HG03469 (cell line): Measurements from ENCODE around the gene FAM186B.

Source experiments
- ATAC-seq: cut with Tn5 transposase; IDR thresholded peaks from one replicate; pipeline ENCODE4 v1.9.1; 2021; ENCODE audit warnings: mild to moderate bottlenecking, moderate library complexity, moderate number of reproducible peaks; ENCODE audit not compliant: unreplicated experiment

The FAM186B gene

GRCh38 chr12:49554266-49554665 is 51.2 kb downstream of the FAM186B start:
- no peak for ATAC-seq

DNA sequence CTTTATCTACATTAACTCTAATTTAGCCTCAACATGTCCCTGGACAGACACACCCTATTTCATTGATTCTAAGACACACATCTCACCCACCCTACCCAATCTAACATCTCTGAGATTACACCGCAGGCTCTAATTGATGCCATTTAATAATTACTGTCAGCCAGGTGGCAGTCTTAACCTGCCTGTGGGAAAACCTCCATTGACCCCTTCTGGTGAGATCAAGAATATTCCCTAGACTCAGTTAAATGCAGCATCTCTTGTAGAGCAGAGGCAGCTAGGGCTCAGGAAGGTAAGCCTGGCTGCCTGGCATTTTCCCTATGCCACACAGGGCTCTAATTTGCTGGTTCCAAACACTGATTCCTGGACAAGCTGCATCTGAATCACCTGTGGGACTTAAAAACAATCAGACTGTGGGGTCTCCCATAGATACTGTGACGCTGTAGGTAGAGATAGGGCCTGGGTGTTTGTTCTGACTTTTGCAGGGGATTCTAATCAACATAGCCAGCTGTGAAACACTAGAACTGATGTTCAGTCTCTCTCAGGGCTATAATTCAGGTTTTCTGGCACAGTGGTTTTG is 51.8 kb downstream of the FAM186B start:
- no peak for ATAC-seq

GRCh38 chr12:49552899-49553298 is 52.5 kb downstream of the FAM186B start:
- ATAC-seq = no peak

DNA sequence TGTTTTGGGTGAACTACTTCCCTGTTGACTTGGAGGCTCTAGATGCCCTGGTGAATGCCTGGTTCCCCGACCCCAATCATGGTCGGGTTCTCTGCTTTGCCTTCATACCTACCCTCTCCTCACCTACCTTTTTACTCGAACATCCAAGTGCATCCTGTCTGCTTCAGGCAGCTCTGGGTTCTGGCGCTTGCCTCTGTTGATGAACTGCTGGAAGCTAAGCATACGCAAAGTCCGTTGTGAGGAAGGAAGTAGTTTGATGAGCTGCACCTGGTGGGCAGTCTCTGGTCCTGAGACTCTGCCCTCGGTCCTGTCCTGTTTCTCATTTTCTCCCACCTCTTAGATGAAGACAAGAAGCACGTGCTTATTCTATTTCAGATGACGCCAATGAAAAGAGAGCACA is 53.0 kb downstream of the FAM186B start:
- no peak for ATAC-seq

GRCh38 chr12:49552014-49552413 is 53.4 kb downstream of the FAM186B start:
- ATAC-seq = no peak

- ATAC-seq = no peak
Observed at GRCh38 chr12:49550693-49551252, 54.7 kb downstream of the FAM186B start.

- no peak for ATAC-seq
Observed at GRCh38 chr12:49549735-49550692, 55.4 kb downstream of the FAM186B start.

GRCh38 chr12:49548822-49549648 is 56.4 kb downstream of the FAM186B start:
- ATAC-seq = no peak

DNA sequence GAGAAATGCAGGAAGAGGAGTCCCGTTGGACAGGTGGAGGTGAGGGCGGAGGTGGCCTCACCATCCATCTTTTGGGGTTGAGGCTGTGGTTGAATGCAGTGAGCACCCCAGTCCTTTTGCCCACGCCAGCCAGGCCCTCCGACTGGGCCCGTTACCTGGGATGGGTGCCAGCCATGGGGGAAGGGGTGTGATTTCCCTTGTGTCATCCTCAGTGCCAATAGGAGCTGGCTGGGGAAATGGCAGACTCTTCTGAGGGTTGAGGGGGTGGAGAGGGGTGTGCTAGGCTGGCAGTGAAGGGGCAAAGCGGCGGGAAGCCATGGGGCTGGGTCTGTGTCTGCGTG is 57.0 kb downstream of the FAM186B start:
- ATAC-seq = no peak

DNA sequence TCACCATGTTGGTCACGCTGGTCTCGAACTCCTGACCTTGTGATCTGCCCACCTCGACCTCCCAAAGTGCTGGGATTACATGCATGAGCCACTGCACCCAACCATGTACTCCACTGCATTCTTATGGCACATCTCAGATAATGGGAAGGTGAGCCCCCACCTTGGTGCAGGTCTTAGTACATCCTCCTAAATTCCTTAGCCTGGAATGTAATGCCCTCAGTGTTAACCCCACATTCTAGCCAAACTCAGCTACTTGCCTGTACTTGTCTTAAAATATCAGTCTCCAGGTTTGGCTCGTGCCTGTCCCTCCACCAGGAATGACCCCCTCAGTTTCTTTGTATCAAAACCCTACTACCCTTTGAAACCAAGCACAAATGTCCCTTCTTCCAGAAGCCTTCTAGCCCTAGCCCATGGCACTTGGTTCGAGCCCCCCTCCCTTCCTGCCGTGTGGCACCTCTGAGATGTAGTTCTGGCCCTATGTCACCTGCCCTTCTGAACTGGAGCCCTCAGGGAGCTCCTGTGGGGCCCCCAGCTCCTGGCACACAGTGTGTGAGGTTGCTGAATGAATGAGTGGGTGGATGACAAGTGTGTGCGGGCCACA is 58.2 kb downstream of the FAM186B start:
- ATAC-seq = no peak

DNA sequence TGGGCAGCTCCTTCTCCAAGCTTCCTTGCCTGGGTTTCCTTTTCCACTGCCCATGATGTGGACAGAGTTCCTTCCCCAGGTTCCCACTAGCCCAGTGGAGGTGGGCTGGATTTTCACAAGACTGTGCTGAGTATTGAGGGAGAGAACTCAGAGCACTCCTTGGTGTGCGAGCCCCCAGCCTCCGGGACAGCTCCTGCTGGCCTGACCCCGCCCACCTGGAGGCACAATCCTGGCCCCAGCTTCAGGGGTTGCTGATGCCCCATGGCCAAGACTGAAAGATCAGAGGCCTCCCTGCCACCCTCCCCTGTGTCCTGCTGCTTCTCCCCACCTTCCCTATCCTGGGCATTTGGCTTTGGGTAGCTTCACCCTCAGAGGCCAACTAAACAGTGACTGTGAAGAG is 59.0 kb downstream of the FAM186B start:
- ATAC-seq = no peak

DNA sequence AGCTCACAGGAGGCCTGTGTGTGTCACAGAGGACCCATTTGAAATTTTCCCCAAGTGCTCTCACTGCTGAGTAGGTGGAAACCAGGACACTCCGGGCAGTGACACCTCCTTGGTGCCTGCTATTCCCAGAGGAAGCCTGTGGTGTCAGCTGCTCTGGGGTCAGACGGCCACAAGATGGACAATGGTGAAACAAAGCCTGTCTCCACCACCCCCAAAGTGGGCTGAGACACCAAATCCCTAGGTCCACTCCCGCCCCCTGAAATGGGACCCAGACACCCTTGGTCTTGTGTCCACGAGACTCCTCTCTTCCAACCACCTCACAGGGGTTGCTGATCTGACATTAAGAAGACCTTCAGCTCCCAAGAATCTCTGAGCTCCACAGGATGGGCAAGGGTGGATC is 59.6 kb downstream of the FAM186B start:
- ATAC-seq = no peak

DNA sequence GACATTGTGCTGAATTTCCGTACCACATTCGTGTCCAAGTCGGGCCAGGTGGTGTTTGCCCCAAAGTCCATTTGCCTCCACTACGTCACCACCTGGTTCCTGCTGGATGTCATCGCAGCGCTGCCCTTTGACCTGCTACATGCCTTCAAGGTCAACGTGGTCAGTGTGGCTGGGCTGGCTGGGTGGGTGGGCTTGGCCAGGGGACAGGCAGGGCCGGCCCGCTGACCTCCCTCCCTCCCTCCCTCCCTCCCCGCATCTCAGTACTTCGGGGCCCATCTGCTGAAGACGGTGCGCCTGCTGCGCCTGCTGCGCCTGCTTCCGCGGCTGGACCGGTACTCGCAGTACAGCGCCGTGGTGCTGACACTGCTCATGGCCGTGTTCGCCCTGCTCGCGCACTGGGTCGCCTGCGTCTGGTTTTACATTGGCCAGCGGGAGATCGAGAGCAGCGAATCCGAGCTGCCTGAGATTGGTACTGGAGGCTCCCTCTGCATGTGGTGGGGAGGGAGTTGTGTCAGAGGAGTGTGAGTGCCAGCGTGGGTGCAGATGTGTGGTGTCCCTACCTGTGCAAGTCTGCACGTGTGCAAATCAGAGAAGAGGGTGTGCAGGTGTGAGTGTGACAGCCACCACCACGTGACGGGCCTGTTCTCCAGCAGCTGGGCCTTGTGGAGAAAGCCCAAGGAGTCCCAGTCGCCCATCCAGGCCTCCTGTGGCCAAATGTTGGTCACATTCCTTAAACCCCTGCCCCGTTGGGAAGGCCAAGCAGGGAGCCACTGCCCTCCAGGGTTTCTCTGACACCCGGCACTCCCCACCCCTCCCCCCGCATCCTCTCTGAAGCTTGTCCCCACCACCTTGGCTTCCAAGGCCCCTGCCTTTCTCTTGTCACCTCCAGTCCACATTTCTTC is 61.3 kb downstream of the FAM186B start:
- no peak for ATAC-seq

- no peak for ATAC-seq
Observed at GRCh38 chr12:49543221-49543913, 62.1 kb downstream of the FAM186B start.

DNA sequence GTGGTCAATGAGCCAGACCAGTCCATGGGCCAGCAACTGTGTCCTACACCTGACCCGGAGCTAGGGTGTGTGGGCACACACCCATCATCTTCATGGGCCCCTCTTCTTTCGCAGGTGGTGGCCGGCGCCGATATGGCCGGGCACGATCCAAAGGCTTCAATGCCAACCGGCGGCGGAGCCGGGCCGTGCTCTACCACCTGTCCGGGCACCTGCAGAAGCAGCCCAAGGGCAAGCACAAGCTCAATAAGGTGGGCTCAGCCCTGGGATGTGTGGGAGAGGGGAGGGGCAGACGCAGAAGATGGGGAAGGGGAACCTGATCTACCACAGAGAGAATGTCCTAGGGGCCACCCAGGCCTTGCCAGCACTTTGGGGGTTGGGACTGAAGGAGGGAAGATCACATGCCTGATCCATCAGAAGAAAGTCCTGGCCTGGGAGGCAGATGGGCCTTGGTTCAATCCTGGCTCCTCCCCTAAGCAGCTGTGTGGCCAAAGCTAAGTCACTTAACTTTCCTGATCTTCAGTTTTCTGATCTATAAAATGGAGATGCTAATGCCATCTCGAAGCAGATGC is 62.8 kb downstream of the FAM186B start:
- ATAC-seq = no peak

- ATAC-seq = no peak
Observed at GRCh38 chr12:49541911-49542505, 63.4 kb downstream of the FAM186B start.

- no peak for ATAC-seq
Observed at GRCh38 chr12:49541140-49541861, 64.1 kb downstream of the FAM186B start.
